Measurements from ENCODE around the gene TMEM18. TPM values are rescaled to one million over a fixed set of nuclear protein-coding genes. Genes with fewer than 3 reads are reported as not detected.

The TMEM18 gene
- total RNA-seq, 1 experiment from 2014 or later: 30.7 TPM

DNA sequence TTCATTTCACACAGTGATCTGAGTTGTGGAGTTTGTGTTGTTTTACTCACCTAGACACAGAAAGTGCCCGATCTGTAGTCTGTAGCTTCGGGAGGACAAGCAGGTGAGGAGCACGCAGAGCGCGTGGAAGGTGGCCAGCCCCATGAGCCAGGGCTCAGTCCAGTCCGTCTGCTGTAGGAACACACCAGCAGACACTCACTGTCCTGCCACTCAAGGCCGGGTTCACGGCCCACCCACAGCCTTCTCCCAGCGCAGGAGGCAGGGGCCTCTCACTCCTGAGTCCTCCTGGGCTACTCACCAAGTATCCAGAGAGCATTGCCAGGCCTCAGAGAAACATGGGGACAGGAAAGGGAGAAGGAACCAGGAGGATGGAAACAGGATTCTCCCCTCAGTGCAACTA is 1.7 kb downstream of the TMEM18 start:
- Histone ChIP-seq H2BK5ac (ENCODE audit: insufficient read length, low read length) (no peak overlapping the region), H3K14ac (ENCODE audit: insufficient read depth, low read length) (no peak overlapping the region), H3K27me3 (ENCODE audit: insufficient read depth, low read length) (no peaks in the 10 kb centered on the region), H3K4ac (ENCODE audit: low read depth, low read length) (no peak overlapping the region), H2AFZ (ENCODE audit: low read length) (no peak overlapping the region), H2BK20ac (ENCODE audit: low read depth, low read length, poor library complexity, severe bottlenecking) (no peak overlapping the region), H3K9me3 (ENCODE audit: control insufficient read depth, low read depth, low read length) (no peaks in the 10 kb centered on the region), H3K56ac (ENCODE audit: insufficient read length, low read depth, low read length) (no peak overlapping the region), H3K79me1 (ENCODE audit: insufficient read depth, low read depth, low read length, poor library complexity, severe bottlenecking) (peaks cover 3% of the 10 kb centered on the region), H3K4me1 (ENCODE audit: insufficient read depth, low read length) (no peaks in the 10 kb centered on the region), H2BK120ac (ENCODE audit: low read depth, low read length, poor library complexity, severe bottlenecking) (no peak overlapping the region), H3K27ac (ENCODE audit: insufficient read length, low read depth, low read length) (no peak overlapping the region), H4K20me1 (ENCODE audit: control insufficient read depth, insufficient read depth, insufficient read length) (no peaks in the 10 kb centered on the region), H4K91ac (ENCODE audit: insufficient read length, low read depth, low read length) (no peak overlapping the region), H3T11ph (ENCODE audit: low read length) (no peak overlapping the region), H3K9ac (ENCODE audit: extremely low read depth, insufficient read length, low read length) (no peak overlapping the region), H2AK5ac (ENCODE audit: insufficient read length, low read length) (no peak overlapping the region), H3K4me2 (ENCODE audit: insufficient read depth, insufficient read length, low read length) (peak overlapping the region; percentile 62), H2BK15ac (ENCODE audit: low read depth, low read length) (no peak overlapping the region), H2BK12ac (ENCODE audit: insufficient read length, low read depth, low read length) (no peak overlapping the region), H3K23me2 (ENCODE audit: insufficient read length, low read depth, low read length, poor library complexity, severe bottlenecking) (peaks cover 8% of the 10 kb centered on the region), H3K23ac (ENCODE audit: insufficient read length, low read depth, low read length) (no peak overlapping the region), H3K18ac (ENCODE audit: insufficient read length, low read depth, low read length) (no peak overlapping the region), H3K79me2 (ENCODE audit: insufficient read depth, low read length) (peaks cover 4% of the 10 kb centered on the region; the same call in 1 of the 2 replicates), H4K8ac (replicated peaks; ENCODE audit: insufficient read length, low read depth, low read length) (no peak overlapping the region), H4K5ac (ENCODE audit: insufficient read length, low read depth, low read length) (no peak overlapping the region)
- peaks cover 7 to 26% (median 24%) of the 10 kb centered on the region in 3 experiments; a peak in 6 of 7 replicates for H3K36me3 Mint-ChIP-seq (ENCODE audit: insufficient read depth in 1 of 3, low read depth in 3 of 3)
- peaks cover 35 to 36% of the 10 kb centered on the region in 2 experiments for H3K4me1 Mint-ChIP-seq
- TF ChIP-seq CTCF (conservative IDR thresholded peaks at IDR 0.05): no peak
- no peaks in the 10 kb centered on the region; a peak in 1 of 5 replicates for H3K9me3 Mint-ChIP-seq
- no peaks in the 10 kb centered on the region for H3K27me3 Mint-ChIP-seq (ENCODE audit: low read depth)
- H3K27ac Mint-ChIP-seq: peak overlapping the region; percentile 18 to 44 (median 24); a peak in 3 of 7 replicates
- no CpG with 5 or more reads among the region's 9 CpGs for WGBS (ENCODE audit: extremely low coverage, insufficient read length, low lambda C conversion rate)
- H3K4me3 Mint-ChIP-seq: peak overlapping the region; percentile 92 to 98; a peak in 4 of 5 replicates
- no peak for DNase-seq
